Putamen (tissue), 1 donor: Measurements from ENCODE around the gene AP2B1.

Experiments used
- DNase-seq: peaks from one replicate; pipeline ENCODE4 v3.0.0-alpha.2; 2016; ENCODE audit warnings: low spot score

The AP2B1 gene

DNA sequence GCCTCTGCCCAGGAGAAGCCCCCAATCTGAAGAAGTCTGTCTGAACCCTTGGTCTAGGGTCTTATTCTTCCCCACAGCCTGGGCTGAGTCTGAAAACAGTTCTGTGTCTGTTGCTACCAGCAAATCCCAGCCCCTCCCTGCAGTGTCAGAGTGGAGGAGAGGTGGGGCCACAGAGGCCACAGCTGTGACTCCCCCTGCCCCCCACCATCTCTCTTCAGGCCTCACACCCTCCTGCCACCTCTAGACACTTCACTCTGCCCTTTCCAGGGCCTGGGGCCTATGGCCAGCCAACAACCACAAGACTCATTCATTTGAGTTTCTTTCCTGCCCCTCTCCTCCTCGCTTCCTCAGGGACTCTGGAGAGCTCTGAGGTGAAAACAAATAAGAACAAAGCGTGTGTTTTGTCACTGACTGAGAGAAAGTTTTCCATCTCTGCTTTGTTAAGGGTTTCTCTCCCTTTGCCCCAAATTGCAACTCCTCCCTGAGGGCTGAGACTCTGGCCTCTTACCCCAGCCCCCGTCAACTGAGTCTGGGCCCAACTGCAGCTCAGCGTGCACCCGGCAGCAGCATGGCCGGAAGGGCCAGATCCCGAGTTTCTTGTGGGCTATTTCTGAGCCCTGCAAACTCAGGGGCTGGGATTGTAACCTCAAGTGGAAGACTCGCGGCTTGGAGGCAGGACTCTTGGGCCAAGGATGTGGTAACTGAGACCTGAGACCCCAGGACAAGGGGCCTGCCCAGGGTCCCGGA, 186.7 kb downstream of the AP2B1 start:
- no peak for DNase-seq

DNA sequence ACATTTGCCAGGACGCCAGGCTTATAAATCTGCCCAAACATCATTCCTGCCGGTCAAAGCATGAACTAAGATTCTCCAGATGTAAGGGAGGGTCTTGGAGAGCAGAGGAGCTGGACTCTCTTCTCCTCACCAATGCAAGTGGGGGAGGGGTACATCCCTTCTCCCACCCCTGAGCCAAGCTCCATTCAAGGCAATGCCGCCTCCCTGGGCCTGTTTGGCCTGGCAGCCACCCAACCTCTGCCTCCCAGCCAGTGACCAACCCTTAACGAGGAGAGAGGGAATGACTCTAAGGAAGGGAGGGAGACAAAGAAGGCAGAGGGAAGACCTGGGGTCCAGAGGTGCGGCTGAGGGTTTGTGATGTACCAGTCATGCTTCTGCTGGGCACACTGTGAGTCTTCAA, 187.4 kb downstream of the AP2B1 start:
- peak; percentile 49 for DNase-seq

DNA sequence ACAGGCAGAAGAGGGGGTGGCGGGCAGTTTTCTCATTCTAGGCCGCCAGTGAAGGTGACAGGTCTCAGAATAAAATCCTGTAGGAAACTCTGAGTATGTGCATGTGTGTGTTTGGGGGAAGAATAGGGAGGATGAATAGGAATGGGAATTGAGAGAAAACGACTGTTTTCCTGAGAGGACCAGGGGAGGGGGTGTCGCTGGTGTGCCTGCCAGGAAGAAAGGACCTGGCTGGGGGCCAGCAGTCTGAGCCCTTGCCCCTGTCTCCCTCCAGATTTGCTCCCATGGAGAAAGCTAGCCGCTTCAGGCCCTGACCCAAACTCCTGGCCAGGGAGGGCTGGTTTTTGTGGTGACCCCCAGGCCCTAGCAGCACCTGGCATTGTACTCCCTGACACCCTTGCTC, 187.9 kb downstream of the AP2B1 start:
- DNase-seq: no peak

DNA sequence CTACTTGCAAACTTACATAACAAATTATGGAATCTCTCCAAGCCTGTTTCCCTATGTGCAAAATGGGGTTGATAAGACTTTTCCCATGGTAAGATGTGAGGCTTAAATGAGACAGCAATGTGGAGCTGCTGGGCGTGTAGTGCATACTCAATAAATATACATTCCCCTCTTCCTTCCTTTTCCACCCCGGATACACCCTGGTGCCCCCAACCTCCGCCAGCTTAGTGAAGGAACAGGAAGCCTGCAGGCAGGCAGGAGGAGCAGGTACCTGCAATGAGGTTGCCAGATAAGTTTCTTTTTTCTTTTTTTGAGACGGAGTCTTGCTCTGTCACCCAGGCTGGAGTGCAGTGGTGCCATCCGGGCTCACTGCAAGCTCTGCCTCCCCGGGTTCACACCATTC, 188.5 kb downstream of the AP2B1 start:
- DNase-seq: no peak
